ENCODE results near the gene LCN1.

The LCN1 gene

DNA sequence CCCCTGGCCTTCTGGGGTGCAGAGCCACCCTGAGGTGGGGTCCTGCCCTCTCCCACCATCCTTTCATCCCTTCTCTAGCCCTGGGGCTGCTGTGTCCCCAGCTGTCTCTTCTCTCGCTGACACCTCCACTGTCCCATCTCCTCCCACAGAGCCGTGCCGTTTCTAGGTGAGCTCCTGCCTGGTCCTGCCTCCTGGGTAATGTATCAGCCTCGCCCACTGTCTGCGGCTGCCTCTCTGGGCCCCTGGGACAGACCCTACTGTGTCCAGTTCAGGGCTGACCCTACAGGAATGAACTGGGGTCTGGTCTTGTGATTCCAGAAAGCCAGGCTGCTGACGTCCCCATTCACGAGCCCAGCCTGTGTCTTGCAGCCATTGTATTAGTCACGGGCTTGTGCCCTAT, 44.4 kb downstream of the LCN1 start:
- no peak for TF ChIP-seq CTCF (IDR thresholded peaks at IDR 0.05; ENCODE audit: low read depth, low read length)
- no peak for DNase-seq (ENCODE audit: low read depth, low spot score)
- no peak overlapping the region for H3K4me3 ChIP-seq (ENCODE audit: low read depth, low read length)
- in situ Hi-C loops (cut with HindIII; ENCODE audit: low sequenced_read_pairs) = no loop called here

DNA sequence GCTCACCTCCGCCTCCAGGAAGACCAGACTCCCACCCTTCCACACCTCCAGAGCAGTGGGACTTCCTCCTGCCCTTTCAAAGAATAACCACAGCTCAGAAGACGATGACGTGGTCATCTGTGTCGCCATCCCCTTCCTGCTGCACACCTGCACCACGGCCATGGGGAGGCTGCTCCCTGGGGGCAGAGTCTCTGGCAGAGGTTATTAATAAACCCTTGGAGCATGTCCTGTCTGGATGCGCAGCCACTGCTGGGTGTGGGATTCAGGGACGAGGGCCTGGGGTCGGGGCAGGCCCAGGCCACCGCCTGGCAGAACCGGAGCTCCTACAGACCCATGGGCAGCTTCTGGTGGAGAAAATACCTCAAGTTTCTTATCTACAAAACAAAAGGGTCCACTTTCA, 45.3 kb downstream of the LCN1 start:
- H3K4me3 ChIP-seq (ENCODE audit: low read depth, low read length) = no peak overlapping the region
- DNase-seq (ENCODE audit: low read depth, low spot score) = no peak
- in situ Hi-C loops (cut with HindIII; ENCODE audit: low sequenced_read_pairs) = no loop called here
- no peak for TF ChIP-seq CTCF (IDR thresholded peaks at IDR 0.05; ENCODE audit: low read depth, low read length)

DNA sequence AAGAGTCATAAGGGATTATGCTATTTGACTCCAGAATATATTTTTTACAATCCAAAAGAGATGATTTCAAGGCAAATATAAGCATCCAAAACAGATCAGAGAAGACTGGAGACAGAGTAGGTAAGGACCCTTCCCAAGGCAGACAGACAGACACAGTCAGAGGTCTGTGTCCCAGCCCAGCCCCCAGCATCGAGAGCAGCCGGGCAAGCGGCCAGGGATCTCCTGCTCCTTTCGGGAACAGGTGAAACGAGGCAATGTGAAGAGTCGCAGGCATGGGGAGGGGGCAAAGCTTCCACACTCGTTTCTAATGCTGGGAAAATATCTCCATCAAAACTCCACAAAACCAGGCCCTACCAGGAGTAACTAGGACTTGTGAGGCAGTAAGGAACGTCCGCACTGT, 46.1 kb downstream of the LCN1 start:
- H3K4me3 ChIP-seq (ENCODE audit: low read depth, low read length) = no peak overlapping the region
- in situ Hi-C loops (cut with HindIII; ENCODE audit: low sequenced_read_pairs) = no loop called here
- TF ChIP-seq CTCF (IDR thresholded peaks at IDR 0.05; ENCODE audit: low read depth, low read length) = no peak
- DNase-seq (ENCODE audit: low read depth, low spot score) = no peak

DNA sequence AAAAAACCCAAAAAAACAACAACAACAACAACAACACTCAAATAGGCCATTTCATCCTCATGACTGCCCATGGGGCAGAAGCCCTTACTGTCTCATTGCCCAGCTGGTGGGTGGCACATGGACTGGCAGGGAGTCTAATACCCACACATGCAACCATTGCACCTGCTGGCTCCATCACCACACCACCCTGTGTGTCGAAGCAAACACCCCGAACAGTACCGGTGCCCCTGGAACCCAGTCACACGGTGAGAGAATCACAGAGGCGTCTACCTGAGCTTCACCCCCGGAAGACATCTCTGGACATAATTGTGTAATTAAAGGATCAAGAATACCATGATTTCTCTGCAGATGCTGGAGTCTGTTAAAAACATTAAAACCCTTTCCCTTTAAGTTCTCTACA, 46.8 kb downstream of the LCN1 start:
- no peak for TF ChIP-seq CTCF (IDR thresholded peaks at IDR 0.05; ENCODE audit: low read depth, low read length)
- H3K4me3 ChIP-seq (ENCODE audit: low read depth, low read length) = no peak overlapping the region
- no peak for DNase-seq (ENCODE audit: low read depth, low spot score)
- in situ Hi-C loops (cut with HindIII; ENCODE audit: low sequenced_read_pairs) = no loop called here

GRCh38 chr9:135570456-135570855, 49.2 kb downstream of the LCN1 start:
- no peak for DNase-seq (ENCODE audit: low read depth, low spot score)
- no peak for TF ChIP-seq CTCF (IDR thresholded peaks at IDR 0.05; ENCODE audit: low read depth, low read length)
- in situ Hi-C loops (cut with HindIII; ENCODE audit: low sequenced_read_pairs) = no loop called here
- no peak overlapping the region for H3K4me3 ChIP-seq (ENCODE audit: low read depth, low read length)

DNA sequence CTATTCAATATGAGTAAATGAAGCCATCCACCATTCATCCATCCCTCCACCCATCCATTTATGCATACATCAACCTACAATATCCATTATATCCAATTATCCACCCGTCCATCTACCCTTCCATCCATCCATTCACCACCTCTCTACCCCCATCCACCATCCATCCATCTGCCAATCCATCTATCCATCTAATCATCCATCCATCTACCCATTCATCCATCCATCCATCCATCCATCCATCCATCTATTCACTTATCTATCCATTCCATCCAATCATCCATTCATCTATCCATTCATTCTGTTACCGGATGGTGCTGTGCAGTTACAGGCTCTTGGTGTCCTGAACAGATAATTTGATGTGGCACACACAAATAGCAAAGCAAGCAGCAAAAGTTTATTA, 51.0 kb downstream of the LCN1 start:
- TF ChIP-seq CTCF (IDR thresholded peaks at IDR 0.05; ENCODE audit: low read depth, low read length) = no peak
- in situ Hi-C loops (cut with HindIII; ENCODE audit: low sequenced_read_pairs) = no loop called here
- no peak for DNase-seq (ENCODE audit: low read depth, low spot score)
- H3K4me3 ChIP-seq (ENCODE audit: low read depth, low read length) = no peak overlapping the region

- H3K4me3 ChIP-seq (ENCODE audit: low read depth, low read length) = no peak overlapping the region
- no peak for TF ChIP-seq CTCF (IDR thresholded peaks at IDR 0.05; ENCODE audit: low read depth, low read length)
- in situ Hi-C loops (cut with HindIII; ENCODE audit: low sequenced_read_pairs) = no loop called here
- no peak for DNase-seq (ENCODE audit: low read depth, low spot score)
These were observed 51.9 kb downstream of the LCN1 start for GRCh38 chr9:135573124-135573523.

Data from astrocyte of the spinal cord (primary cell).